GM12874 (cell line): ENCODE measurements around the gene CCDC47.

Source experiments
- CTCF ChIP-seq: IDR thresholded peaks from 2 replicates; pipeline ENCODE4 v1.5.1; 2011; ENCODE audit warnings: low read depth, mild to moderate bottlenecking, control low read depth, low read length, moderate library complexity; ENCODE audit not compliant: insufficient read depth

CCDC47 gene

DNA sequence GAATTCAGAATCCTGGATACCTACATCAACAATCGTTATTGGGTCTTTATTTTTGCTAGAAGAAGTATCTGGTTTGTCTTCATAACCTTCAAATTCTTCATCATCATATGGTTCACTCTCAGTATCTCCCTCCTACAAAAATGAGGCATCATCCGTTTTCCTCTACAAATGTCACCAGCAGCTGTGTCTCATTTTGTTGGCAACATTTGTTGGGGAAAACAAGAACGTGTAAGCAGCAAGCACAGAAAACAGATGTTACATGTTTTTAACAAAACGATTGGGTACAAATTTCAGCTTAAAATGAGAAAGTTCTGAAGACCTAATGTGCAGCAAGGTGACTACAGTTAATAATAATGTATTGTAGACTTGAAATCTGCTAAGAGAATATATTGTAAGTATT, 8.7 kb downstream of the CCDC47 start:
- no peak for TF ChIP-seq CTCF

DNA sequence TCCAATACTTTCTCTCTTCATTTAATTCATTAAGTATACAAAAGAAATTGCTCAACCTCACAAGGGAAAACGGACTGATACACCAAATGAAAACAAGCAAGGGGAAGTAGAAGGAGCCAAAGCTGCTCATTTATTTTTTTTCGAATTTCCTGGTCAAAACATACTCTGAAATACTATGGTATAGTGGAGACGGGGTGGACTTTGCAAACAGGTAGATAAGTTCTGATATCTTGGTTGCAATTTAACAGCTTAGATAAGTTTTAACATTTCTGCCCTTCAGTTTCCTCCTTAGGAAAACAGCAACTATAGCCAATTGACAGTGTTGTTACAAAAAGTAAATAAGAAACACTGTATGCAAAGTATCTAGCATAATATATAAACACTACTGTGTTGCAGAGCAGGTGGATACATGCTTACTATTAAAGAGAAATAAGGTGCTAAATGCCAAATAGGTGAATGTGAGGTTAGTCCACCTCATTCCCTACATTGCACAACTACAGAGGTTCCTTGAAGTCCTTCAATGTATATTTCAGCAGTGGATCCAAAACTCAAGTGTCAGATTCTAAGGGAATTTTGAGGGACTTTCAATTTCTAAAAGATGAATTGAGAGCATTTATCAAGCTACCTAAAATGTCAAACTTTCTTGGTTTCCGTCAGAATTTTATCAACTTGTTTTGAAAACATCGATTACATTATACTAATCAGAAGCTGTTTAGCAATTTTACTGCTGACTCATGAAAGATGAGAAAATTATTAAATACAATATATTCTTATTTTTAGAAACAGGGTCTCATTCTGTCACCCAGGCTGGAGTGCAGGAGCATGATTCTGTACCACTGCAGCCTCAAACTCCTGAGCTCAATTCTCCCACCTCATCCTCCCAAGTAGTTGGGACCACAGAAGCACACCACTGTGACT, 11.0 kb downstream of the CCDC47 start:
- TF ChIP-seq CTCF: no peak

DNA sequence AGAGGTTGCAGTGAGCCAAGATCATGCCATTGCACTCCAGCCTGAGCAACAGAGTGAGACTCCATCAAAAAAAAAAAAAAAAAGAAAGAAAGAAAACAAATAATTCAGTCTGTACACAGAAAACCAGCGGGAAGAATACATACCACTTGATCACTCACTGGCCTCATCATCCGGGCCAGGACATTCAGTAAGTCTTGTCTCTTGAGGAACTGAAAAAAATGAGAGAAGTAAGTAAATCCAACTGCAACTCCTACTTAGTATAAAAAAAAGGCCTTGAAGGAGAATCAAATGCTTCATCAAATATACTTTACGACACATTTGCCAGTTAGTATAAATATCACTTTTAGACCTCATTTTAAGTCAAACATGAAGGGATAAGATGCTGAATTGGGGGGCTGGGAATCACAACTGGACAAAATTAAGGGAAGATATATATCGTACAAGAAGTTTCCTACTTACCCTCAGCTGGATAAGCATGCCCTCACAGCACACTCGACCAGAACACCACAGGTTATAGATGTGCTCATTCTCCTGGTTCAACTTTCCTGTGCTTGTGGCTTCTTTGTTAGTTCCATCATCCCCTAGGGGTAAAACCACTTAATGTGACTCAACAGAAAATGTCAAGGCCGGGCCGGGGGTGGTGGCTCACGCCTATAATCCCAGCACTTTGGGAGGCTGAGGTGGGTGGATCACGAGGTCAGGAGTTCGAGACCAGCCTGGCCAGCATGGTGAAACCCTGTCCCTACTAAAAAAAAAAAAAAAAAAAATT, 12.4 kb downstream of the CCDC47 start:
- no peak for TF ChIP-seq CTCF

- TF ChIP-seq CTCF: no peak
Measured at GRCh38 chr17:63758428-63758827, 15.0 kb downstream of the CCDC47 start.

- TF ChIP-seq CTCF: no peak
Measured at GRCh38 chr17:63754046-63754445, 19.4 kb downstream of the CCDC47 start.

DNA sequence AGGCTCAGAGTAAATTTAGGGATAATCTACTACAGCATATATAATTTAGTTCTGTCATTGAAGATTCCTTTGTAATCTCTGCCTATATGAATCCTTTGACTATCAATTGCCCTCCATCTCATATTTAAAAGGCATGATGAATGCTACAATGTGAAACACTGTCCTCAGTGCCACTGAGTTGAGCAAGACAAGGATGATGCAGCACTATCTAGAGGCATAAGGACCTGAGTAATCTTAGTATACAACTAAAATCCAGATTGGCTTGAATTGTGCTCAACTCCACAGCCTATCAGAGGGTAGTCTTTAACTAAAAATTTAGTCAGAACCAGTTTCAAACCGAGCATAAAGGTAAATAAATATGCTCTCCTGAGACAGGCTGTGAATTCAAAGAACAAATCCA, 20.2 kb downstream of the CCDC47 start:
- TF ChIP-seq CTCF: no peak

DNA sequence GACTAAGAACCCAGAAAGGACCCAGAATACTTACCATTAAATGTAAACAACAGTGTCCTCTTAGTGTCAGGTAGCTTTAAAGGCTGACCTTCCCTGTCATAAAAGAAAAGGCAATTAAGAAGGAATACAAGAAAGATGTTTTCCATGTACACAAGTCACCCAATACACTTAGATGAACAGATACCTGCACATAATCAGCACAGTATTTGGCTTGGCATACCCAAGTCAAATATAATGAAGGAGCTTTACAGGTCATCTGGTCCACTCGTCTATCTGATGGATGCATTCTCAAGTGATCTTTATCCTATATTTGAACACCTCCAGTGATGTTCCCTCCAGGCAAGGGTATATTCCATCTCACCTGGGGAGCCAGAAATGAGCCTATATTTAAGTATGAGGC, 20.7 kb downstream of the CCDC47 start:
- TF ChIP-seq CTCF: no peak
